GM12878 (cell line): ENCODE results near the gene GRM5. TPM values are rescaled to one million over a fixed set of nuclear protein-coding genes. Genes with fewer than 3 reads are reported as not detected.
A peak's percentile ranks its signal among the peaks of the same experiment; 100 is the strongest.

Experiments used
- CBFB ChIP-seq: IDR thresholded peaks from 2 replicates; pipeline ENCODE4 v1.6.1; 2016; ENCODE audit warnings: antibody characterized with exemption, low read depth
- CEBPB ChIP-seq, 2 experiments: fragments of 150-350 bp in 1 of 2; IDR thresholded peaks; 2 replicates each; pipeline ENCODE4 v1.6.1; 2012 to 2014; ENCODE audit warnings: low read depth in 2 of 2, low read length in 2 of 2, borderline replicate concordance in 1 of 2, inconsistent platforms in 1 of 2
- FOXK2 ChIP-seq: fragments of 450-650 bp; IDR thresholded peaks from 2 replicates; pipeline ENCODE4 v1.6.1; 2017; ENCODE audit warnings: mild to moderate bottlenecking, moderate library complexity
- IKZF2 ChIP-seq, 2 experiments: fragments of 450-650 bp; IDR thresholded peaks; 2 replicates each; pipeline ENCODE4 v1.6.1; 2017; ENCODE audit warnings: mild to moderate bottlenecking in 2 of 2, moderate library complexity in 2 of 2
- JUNB ChIP-seq: IDR thresholded peaks from 2 replicates; pipeline ENCODE4 v1.6.1; 2016; ENCODE audit warnings: antibody characterized with exemption, mild to moderate bottlenecking
- MYB ChIP-seq: fragments of 150-350 bp; IDR thresholded peaks from 2 replicates; pipeline ENCODE4 v1.6.1; 2014; ENCODE audit warnings: mild to moderate bottlenecking, low read depth, low read length, borderline replicate concordance
- NBN ChIP-seq: fragments of 450-650 bp; IDR thresholded peaks from 2 replicates; pipeline ENCODE4 v1.6.1; 2016
- NFXL1 ChIP-seq: fragments of 450-650 bp; IDR thresholded peaks from 2 replicates; pipeline ENCODE4 v1.6.1; 2017; ENCODE audit warnings: antibody characterized with exemption, mild to moderate bottlenecking, borderline replicate concordance
- POU2F2 ChIP-seq: IDR thresholded peaks from 3 replicates; pipeline ENCODE4 v1.6.1; 2011; ENCODE audit warnings: low read depth, mild to moderate bottlenecking, low read length, borderline replicate concordance
- SIX5 ChIP-seq: IDR thresholded peaks from 2 replicates; pipeline ENCODE4 v1.6.1; 2011; ENCODE audit warnings: mild to moderate bottlenecking, low read depth, low read length, moderate library complexity; ENCODE audit not compliant: severe bottlenecking
- SMAD1 ChIP-seq: fragments of 450-650 bp; IDR thresholded peaks from 2 replicates; pipeline ENCODE4 v1.6.1; 2018; ENCODE audit warnings: mild to moderate bottlenecking, low read depth; ENCODE audit not compliant: partially characterized antibody
- SMAD5 ChIP-seq: IDR thresholded peaks from 2 replicates; pipeline ENCODE4 v1.6.1; 2016; ENCODE audit warnings: antibody characterized with exemption, low read depth
- SPI1 ChIP-seq: IDR thresholded peaks from 2 replicates; pipeline ENCODE4 v1.6.1; 2011; ENCODE audit warnings: low read depth, mild to moderate bottlenecking, low read length, moderate library complexity, borderline replicate concordance; ENCODE audit not compliant: insufficient read depth
- polyA plus RNA-seq, 11 experiments: library from polyadenylated mRNA; depleted of rRNA in 4 of 11; unstranded in 6 of 11; stranded (reverse) in 5 of 11; fragments of >200 nt; fragmentation: Nextera tagmentation in 4 of 11; fragmentation: Illumina TruSeq in 1 of 11; extraction: Ambion mirVana in 4 of 11; extraction: Trizol in 1 of 11; gene quantifications; 1 replicate in 1 of 11; 2 replicates in 10 of 11; pipeline versions ENCODE4 v1.2.1 to v1.2.3, GENCODE V29; 2011 to 2016; ENCODE audit warnings: inconsistent platforms in 2 of 11, missing spikeins in 2 of 11, low read depth in 1 of 11
- total RNA-seq, 4 experiments: library from RNA; depleted of rRNA in 3 of 4; stranded (reverse); fragments of >200 nt in 3 of 4; fragmentation: Illumina TruSeq in 1 of 4; extraction: Trizol in 1 of 4; gene quantifications; 2 replicates each; pipeline versions ENCODE4 v1.2.1 to v1.2.3, GENCODE V29; 2013 to 2021
- TF ChIP-seq, protein P1 (sequence below): fragments of 450-650 bp; IDR thresholded peaks from 2 replicates; pipeline ENCODE4 v1.6.1; 2016; ENCODE audit warnings: mild to moderate bottlenecking
- TF ChIP-seq, protein P2 (sequence below): fragments of 450-650 bp; IDR thresholded peaks from 2 replicates; pipeline ENCODE4 v1.6.1; 2014; ENCODE audit warnings: mild to moderate bottlenecking
- TF ChIP-seq, protein P3 (sequence below): fragments of 450-650 bp; IDR thresholded peaks from 2 replicates; pipeline ENCODE4 v1.6.1; 2016; ENCODE audit warnings: mild to moderate bottlenecking, moderate library complexity, borderline replicate concordance
- TF ChIP-seq, protein P4 (sequence below): IDR thresholded peaks from 2 replicates; pipeline ENCODE4 v1.6.1; 2011; ENCODE audit warnings: borderline replicate concordance, low read depth, mild to moderate bottlenecking, moderate library complexity, low read length; ENCODE audit not compliant: insufficient read depth, poor library complexity, severe bottlenecking

GRM5 gene
- total and polyA plus RNA-seq, 10 of the 15 experiments (the other 5 are each of a cell fraction or from before 2014, with no cell fraction given), result not detected

DNA sequence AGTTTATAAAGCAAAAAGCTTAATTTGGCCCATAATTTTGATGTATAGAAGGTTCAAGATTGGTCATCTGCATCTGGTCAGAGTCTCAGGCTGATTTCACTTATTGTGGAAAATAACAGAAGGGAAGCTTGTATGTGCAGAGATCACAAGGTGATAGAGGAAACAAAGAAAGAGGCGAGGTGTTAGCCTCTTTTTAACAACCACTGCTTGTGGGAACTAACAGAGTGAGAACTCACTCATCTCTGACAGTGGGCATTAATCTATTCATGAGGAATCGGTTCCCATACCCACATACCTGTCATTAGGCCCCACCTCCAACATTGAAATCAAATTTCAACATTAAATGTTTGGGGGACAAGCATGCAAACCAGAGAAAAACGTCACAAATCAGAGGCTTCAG is 250.3 kb downstream of the GRM5 start (continued):
- TF ChIP-seq, protein P1, sequence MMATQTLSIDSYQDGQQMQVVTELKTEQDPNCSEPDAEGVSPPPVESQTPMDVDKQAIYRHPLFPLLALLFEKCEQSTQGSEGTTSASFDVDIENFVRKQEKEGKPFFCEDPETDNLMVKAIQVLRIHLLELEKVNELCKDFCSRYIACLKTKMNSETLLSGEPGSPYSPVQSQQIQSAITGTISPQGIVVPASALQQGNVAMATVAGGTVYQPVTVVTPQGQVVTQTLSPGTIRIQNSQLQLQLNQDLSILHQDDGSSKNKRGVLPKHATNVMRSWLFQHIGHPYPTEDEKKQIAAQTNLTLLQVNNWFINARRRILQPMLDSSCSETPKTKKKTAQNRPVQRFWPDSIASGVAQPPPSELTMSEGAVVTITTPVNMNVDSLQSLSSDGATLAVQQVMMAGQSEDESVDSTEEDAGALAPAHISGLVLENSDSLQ, result 0 out of 2 replicates have a peak, but pooled peaks have one; percentile 19
- no peak for TF ChIP-seq NBN
- TF ChIP-seq SMAD5, result no peak
- no peak for TF ChIP-seq NFXL1
- no peak for TF ChIP-seq FOXK2
- TF ChIP-seq JUNB, result no peak
- no peak for TF ChIP-seq SPI1
- TF ChIP-seq MYB, result no peak
- TF ChIP-seq CBFB, result no peak
- TF ChIP-seq CEBPB (IDR thresholded peaks at IDR 0.05; ENCODE audit: borderline replicate concordance in 1 of 2, low read depth in 2 of 2, low read length in 2 of 2), result no peak
- TF ChIP-seq, protein P2, sequence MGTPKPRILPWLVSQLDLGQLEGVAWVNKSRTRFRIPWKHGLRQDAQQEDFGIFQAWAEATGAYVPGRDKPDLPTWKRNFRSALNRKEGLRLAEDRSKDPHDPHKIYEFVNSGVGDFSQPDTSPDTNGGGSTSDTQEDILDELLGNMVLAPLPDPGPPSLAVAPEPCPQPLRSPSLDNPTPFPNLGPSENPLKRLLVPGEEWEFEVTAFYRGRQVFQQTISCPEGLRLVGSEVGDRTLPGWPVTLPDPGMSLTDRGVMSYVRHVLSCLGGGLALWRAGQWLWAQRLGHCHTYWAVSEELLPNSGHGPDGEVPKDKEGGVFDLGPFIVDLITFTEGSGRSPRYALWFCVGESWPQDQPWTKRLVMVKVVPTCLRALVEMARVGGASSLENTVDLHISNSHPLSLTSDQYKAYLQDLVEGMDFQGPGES, result no peak
- TF ChIP-seq SIX5, result no peak
- TF ChIP-seq, protein P3, sequence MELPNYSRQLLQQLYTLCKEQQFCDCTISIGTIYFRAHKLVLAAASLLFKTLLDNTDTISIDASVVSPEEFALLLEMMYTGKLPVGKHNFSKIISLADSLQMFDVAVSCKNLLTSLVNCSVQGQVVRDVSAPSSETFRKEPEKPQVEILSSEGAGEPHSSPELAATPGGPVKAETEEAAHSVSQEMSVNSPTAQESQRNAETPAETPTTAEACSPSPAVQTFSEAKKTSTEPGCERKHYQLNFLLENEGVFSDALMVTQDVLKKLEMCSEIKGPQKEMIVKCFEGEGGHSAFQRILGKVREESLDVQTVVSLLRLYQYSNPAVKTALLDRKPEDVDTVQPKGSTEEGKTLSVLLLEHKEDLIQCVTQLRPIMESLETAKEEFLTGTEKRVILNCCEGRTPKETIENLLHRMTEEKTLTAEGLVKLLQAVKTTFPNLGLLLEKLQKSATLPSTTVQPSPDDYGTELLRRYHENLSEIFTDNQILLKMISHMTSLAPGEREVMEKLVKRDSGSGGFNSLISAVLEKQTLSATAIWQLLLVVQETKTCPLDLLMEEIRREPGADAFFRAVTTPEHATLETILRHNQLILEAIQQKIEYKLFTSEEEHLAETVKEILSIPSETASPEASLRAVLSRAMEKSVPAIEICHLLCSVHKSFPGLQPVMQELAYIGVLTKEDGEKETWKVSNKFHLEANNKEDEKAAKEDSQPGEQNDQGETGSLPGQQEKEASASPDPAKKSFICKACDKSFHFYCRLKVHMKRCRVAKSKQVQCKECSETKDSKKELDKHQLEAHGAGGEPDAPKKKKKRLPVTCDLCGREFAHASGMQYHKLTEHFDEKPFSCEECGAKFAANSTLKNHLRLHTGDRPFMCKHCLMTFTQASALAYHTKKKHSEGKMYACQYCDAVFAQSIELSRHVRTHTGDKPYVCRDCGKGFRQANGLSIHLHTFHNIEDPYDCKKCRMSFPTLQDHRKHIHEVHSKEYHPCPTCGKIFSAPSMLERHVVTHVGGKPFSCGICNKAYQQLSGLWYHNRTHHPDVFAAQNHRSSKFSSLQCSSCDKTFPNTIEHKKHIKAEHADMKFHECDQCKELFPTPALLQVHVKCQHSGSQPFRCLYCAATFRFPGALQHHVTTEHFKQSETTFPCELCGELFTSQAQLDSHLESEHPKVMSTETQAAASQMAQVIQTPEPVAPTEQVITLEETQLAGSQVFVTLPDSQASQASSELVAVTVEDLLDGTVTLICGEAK, result no peak
- TF ChIP-seq IKZF2 (IDR thresholded peaks at IDR 0.05), result peak; percentile 22 to 46; a peak in 2 of 4 replicates
- TF ChIP-seq, protein P4, sequence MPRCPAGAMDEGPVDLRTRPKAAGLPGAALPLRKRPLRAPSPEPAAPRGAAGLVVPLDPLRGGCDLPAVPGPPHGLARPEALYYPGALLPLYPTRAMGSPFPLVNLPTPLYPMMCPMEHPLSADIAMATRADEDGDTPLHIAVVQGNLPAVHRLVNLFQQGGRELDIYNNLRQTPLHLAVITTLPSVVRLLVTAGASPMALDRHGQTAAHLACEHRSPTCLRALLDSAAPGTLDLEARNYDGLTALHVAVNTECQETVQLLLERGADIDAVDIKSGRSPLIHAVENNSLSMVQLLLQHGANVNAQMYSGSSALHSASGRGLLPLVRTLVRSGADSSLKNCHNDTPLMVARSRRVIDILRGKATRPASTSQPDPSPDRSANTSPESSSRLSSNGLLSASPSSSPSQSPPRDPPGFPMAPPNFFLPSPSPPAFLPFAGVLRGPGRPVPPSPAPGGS, result no peak
- peak; percentile 29 for TF ChIP-seq SMAD1
- no peak for TF ChIP-seq POU2F2
- TF ChIP-seq, all 136 proteins: peak for 6
